ENCODE data around the gene SMAD5. TPM values are rescaled to one million over a fixed set of nuclear protein-coding genes. Genes with fewer than 3 reads are reported as not detected.

SMAD5 gene
- total RNA-seq, 1 experiment from 2014 or later = 12.4 TPM

- DNase-seq (ENCODE audit: low spot score) = no peak
These were observed 18.1 kb upstream of the SMAD5 start for GRCh38 chr5:136114414-136115125.

- DNase-seq (ENCODE audit: low spot score) = no peak
These were observed 17.3 kb upstream of the SMAD5 start for GRCh38 chr5:136115183-136115865.

- DNase-seq (ENCODE audit: low spot score) = no peak
These were observed 12.1 kb upstream of the SMAD5 start for GRCh38 chr5:136120529-136120928.

GRCh38 chr5:136123236-136123768, 9.3 kb upstream of the SMAD5 start:
- DNase-seq (ENCODE audit: low spot score) = peak; percentile 89

GRCh38 chr5:136127560-136127959, 5.1 kb upstream of the SMAD5 start:
- DNase-seq (ENCODE audit: low spot score) = no peak

- no peak for DNase-seq (ENCODE audit: low spot score)
These were observed 4.2 kb upstream of the SMAD5 start for GRCh38 chr5:136128481-136128880.

GRCh38 chr5:136129445-136129844, 3.2 kb upstream of the SMAD5 start:
- no peak for DNase-seq (ENCODE audit: low spot score)

GRCh38 chr5:136130581-136130980, 2.1 kb upstream of the SMAD5 start:
- no peak for DNase-seq (ENCODE audit: low spot score)

GRCh38 chr5:136132087-136132486, 558 bp upstream of the SMAD5 start:
- DNase-seq (ENCODE audit: low spot score) = no peak

- DNase-seq (ENCODE audit: low spot score) = peak; percentile 67
These were observed 727 bp downstream of the SMAD5 start for GRCh38 chr5:136133222-136133921.

GRCh38 chr5:136133922-136134379, 1.3 kb downstream of the SMAD5 start:
- no peak for DNase-seq (ENCODE audit: low spot score)

- no peak for DNase-seq (ENCODE audit: low spot score)
These were observed 2.0 kb downstream of the SMAD5 start for GRCh38 chr5:136134653-136135052.

- DNase-seq (ENCODE audit: low spot score) = no peak
These were observed 2.9 kb downstream of the SMAD5 start for GRCh38 chr5:136135536-136135935.

GRCh38 chr5:136137497-136138220, 5.0 kb downstream of the SMAD5 start:
- DNase-seq (ENCODE audit: low spot score) = no peak

- no peak for DNase-seq (ENCODE audit: low spot score)
These were observed 8.9 kb downstream of the SMAD5 start for GRCh38 chr5:136141561-136141960.

GRCh38 chr5:136143312-136143711, 10.7 kb downstream of the SMAD5 start:
- no peak for DNase-seq (ENCODE audit: low spot score)

- DNase-seq (ENCODE audit: low spot score) = no peak
These were observed 11.1 kb downstream of the SMAD5 start for GRCh38 chr5:136143763-136144162.

- DNase-seq (ENCODE audit: low spot score) = no peak
These were observed 12.4 kb downstream of the SMAD5 start for GRCh38 chr5:136145030-136145429.

- DNase-seq (ENCODE audit: low spot score) = no peak
These were observed 13.6 kb downstream of the SMAD5 start for GRCh38 chr5:136146201-136146600.

- no peak for DNase-seq (ENCODE audit: low spot score)
These were observed 15.0 kb downstream of the SMAD5 start for GRCh38 chr5:136147632-136148031.

- DNase-seq (ENCODE audit: low spot score) = no peak
These were observed 17.2 kb downstream of the SMAD5 start for GRCh38 chr5:136149891-136150290.

All from HT-29 (cell line).